H9 (cell line): ENCODE data around the gene FKBP10. TPM values are rescaled to one million over a fixed set of nuclear protein-coding genes. Genes with fewer than 3 reads are reported as not detected.

ENCODE experiments used
- DNase-seq: peaks from one replicate; pipeline ENCODE4 v3.0.0-alpha.2; 2017
- H2AFZ ChIP-seq: one replicate; pipeline ENCODE4 v1.6.1; 2013; ENCODE audit warnings: mild to moderate bottlenecking, low read length, control low read depth, moderate library complexity
- H2AK5ac ChIP-seq: 2 replicates; pipeline ENCODE4 v1.6.1; 2013; ENCODE audit warnings: low read length, control low read depth, mixed read lengths; ENCODE audit not compliant: insufficient read length
- H2BK120ac ChIP-seq: one replicate; pipeline ENCODE4 v1.6.1; 2013; ENCODE audit warnings: low read depth, mild to moderate bottlenecking, low read length, control low read depth, inconsistent platforms; ENCODE audit not compliant: poor library complexity, severe bottlenecking
- H2BK12ac ChIP-seq: 2 replicates; pipeline ENCODE4 v1.6.1; 2013; ENCODE audit warnings: low read length, control low read depth, mixed read lengths, low read depth; ENCODE audit not compliant: insufficient read length
- H2BK15ac ChIP-seq: 2 replicates; pipeline ENCODE4 v1.6.1; 2013; ENCODE audit warnings: low read depth, low read length, control low read depth
- H2BK20ac ChIP-seq: one replicate; pipeline ENCODE4 v1.6.1; 2013; ENCODE audit warnings: low read depth, mild to moderate bottlenecking, low read length, control low read depth, inconsistent platforms; ENCODE audit not compliant: poor library complexity, severe bottlenecking
- H2BK5ac ChIP-seq: 2 replicates; pipeline ENCODE4 v1.6.1; 2013; ENCODE audit warnings: low read length, control low read depth, mixed read lengths; ENCODE audit not compliant: insufficient read length
- H3K14ac ChIP-seq: 2 replicates; pipeline ENCODE4 v1.6.1; 2013; ENCODE audit warnings: low read length, control low read depth; ENCODE audit not compliant: insufficient read depth
- H3K18ac ChIP-seq: 2 replicates; pipeline ENCODE4 v1.6.1; 2013; ENCODE audit warnings: low read depth, mild to moderate bottlenecking, mixed read lengths, low read length, control low read depth; ENCODE audit not compliant: insufficient read length
- H3K23ac ChIP-seq: 2 replicates; pipeline ENCODE4 v1.6.1; 2013; ENCODE audit warnings: low read length, control low read depth, mixed read lengths, low read depth; ENCODE audit not compliant: insufficient read length
- H3K23me2 ChIP-seq: 2 replicates; pipeline ENCODE4 v1.6.1; 2013; ENCODE audit warnings: low read depth, mild to moderate bottlenecking, mixed read lengths, low read length, control low read depth; ENCODE audit not compliant: insufficient read length, poor library complexity, severe bottlenecking
- H3K27ac ChIP-seq: 2 replicates; pipeline ENCODE4 v1.5.1; 2013; ENCODE audit warnings: low read length, control low read depth, mixed read lengths, low read depth; ENCODE audit not compliant: insufficient read length
- H3K27me3 ChIP-seq: 2 replicates; pipeline ENCODE4 v1.6.1; 2013; ENCODE audit warnings: low read length, control low read depth, inconsistent platforms; ENCODE audit not compliant: insufficient read depth
- H3K4ac ChIP-seq: 2 replicates; pipeline ENCODE4 v1.6.1; 2013; ENCODE audit warnings: low read depth, mild to moderate bottlenecking, control low read depth, inconsistent platforms, low read length, moderate library complexity
- H3K4me1 ChIP-seq: 2 replicates; pipeline ENCODE4 v1.6.1; 2013; ENCODE audit warnings: low read length, control low read depth, inconsistent platforms; ENCODE audit not compliant: insufficient read depth
- H3K4me2 ChIP-seq: 2 replicates; pipeline ENCODE4 v1.6.1; 2013; ENCODE audit warnings: low read length, control low read depth, mixed read lengths; ENCODE audit not compliant: insufficient read length, insufficient read depth
- H3K56ac ChIP-seq: 2 replicates; pipeline ENCODE4 v1.6.1; 2013; ENCODE audit warnings: low read depth, mild to moderate bottlenecking, mixed read lengths, low read length, control low read depth; ENCODE audit not compliant: insufficient read length
- H3K79me1 ChIP-seq: 2 replicates; pipeline ENCODE4 v1.6.1; 2013; ENCODE audit warnings: low read depth, mild to moderate bottlenecking, moderate library complexity, low read length, control low read depth, inconsistent platforms; ENCODE audit not compliant: insufficient read depth, poor library complexity, severe bottlenecking
- H3K79me2 ChIP-seq: 2 replicates; pipeline ENCODE4 v1.6.1; 2013; ENCODE audit warnings: low read length, control low read depth, inconsistent platforms; ENCODE audit not compliant: insufficient read depth
- H3K9ac ChIP-seq: 2 replicates; pipeline ENCODE4 v1.6.1; 2013; ENCODE audit warnings: low read length, control low read depth, mixed read lengths; ENCODE audit not compliant: insufficient read length; ENCODE audit errors: extremely low read depth
- H3K9me3 ChIP-seq: one replicate; pipeline ENCODE4 v1.6.1; 2013; ENCODE audit warnings: low read depth, low read length, inconsistent platforms; ENCODE audit not compliant: control insufficient read depth
- H3T11ph ChIP-seq: one replicate; pipeline ENCODE4 v1.6.1; 2013; ENCODE audit warnings: mild to moderate bottlenecking, low read length, control low read depth, inconsistent platforms
- H4K20me1 ChIP-seq: one replicate; pipeline ENCODE4 v1.6.1; 2013; ENCODE audit not compliant: control insufficient read depth, insufficient read length, insufficient read depth
- H4K5ac ChIP-seq: 2 replicates; pipeline ENCODE4 v1.6.1; 2013; ENCODE audit warnings: low read depth, mild to moderate bottlenecking, mixed read lengths, low read length, control low read depth; ENCODE audit not compliant: insufficient read length
- H4K8ac ChIP-seq: replicated peaks from 2 replicates; pipeline ENCODE4 v1.6.1; 2013; ENCODE audit warnings: low read length, control low read depth, mixed read lengths, low read depth; ENCODE audit not compliant: insufficient read length
- H4K91ac ChIP-seq: 2 replicates; pipeline ENCODE4 v1.6.1; 2013; ENCODE audit warnings: low read depth, mild to moderate bottlenecking, moderate library complexity, mixed read lengths, low read length, control low read depth; ENCODE audit not compliant: insufficient read length
- H3K27ac Mint-ChIP-seq, 3 experiments: 2 replicates in 2 of 3; 3 replicates in 1 of 3; pipeline ENCODE4 v1.8.0; 2020 to 2021; ENCODE audit warnings: mixed read lengths in 3 of 3, mild to moderate bottlenecking in 1 of 3, moderate library complexity in 1 of 3
- H3K27me3 Mint-ChIP-seq: 2 replicates; pipeline ENCODE4 v1.8.0; 2021; ENCODE audit warnings: low read depth, mild to moderate bottlenecking, moderate library complexity, mixed read lengths
- H3K36me3 Mint-ChIP-seq, 3 experiments: 2 replicates in 2 of 3; 3 replicates in 1 of 3; pipeline ENCODE4 v1.8.0; 2020 to 2021; ENCODE audit warnings: low read depth in 3 of 3, mixed read lengths in 3 of 3; ENCODE audit not compliant: insufficient read depth in 1 of 3
- H3K4me1 Mint-ChIP-seq, 2 experiments: 2 replicates each; pipeline ENCODE4 v1.8.0; 2020; ENCODE audit warnings: mixed read lengths in 2 of 2
- H3K4me3 Mint-ChIP-seq, 2 experiments: 2 replicates in 1 of 2; 3 replicates in 1 of 2; pipeline ENCODE4 v1.8.0; 2020 to 2021; ENCODE audit warnings: mild to moderate bottlenecking in 2 of 2, mixed read lengths in 2 of 2, moderate library complexity in 1 of 2
- H3K9me3 Mint-ChIP-seq, 2 experiments: 2 replicates in 1 of 2; 3 replicates in 1 of 2; pipeline ENCODE4 v1.8.0; 2020; ENCODE audit warnings: mild to moderate bottlenecking in 2 of 2, mixed read lengths in 2 of 2, moderate library complexity in 1 of 2
- CTCF ChIP-seq: fragments of 200-600 bp; sonication (generic); conservative IDR thresholded peaks from 3 replicates; pipeline ENCODE4 v1.8.0; 2021; ENCODE audit warnings: antibody characterized with exemption, mild to moderate bottlenecking
- WGBS: extraction: QIAGEN DNeasy Blood & Tissue Kit; methylation state at CpG from one replicate; pipeline ENCODE4 v1.1.7; 2013; ENCODE audit warnings: missing lambda C conversion rate, low lambda C conversion rate, mixed read lengths; ENCODE audit not compliant: insufficient read length; ENCODE audit errors: extremely low coverage; 5-methylcytosine and 5-hydroxymethylcytosine counted together
- total RNA-seq: library from RNA; stranded (reverse); gene quantifications from 2 replicates; pipeline ENCODE4 v1.2.1, GENCODE V29; 2021

The FKBP10 gene
- total RNA-seq, 1 experiment from 2014 or later = 166 TPM

GRCh38 chr17:41835800-41836549 is 23.2 kb downstream of the FKBP10 start, which contains the start of gene NT5C3B:
Gene NT5C3B, minus strand, starts transcription at chr17:41836232. Its CDS starts 39 bp downstream, at chr17:41836193.
- H3K4me2 ChIP-seq = peak within 1 kb of the TSS; percentile 65
- H3K27me3 ChIP-seq = no peaks in the 10 kb centered on the region
- peaks cover 5% of the 10 kb centered on the region for H3K23me2 ChIP-seq
- no peak for TF ChIP-seq CTCF
- H3K79me2 ChIP-seq = no peaks in the 10 kb centered on the region
- H3K18ac ChIP-seq = peak within 1 kb of the TSS; percentile 82
- no peaks in the 10 kb centered on the region for H3K9me3 ChIP-seq
- DNase-seq = peak; percentile 78
- H3K4me1 ChIP-seq = no peaks in the 10 kb centered on the region
- peak within 1 kb of the TSS; percentile 61 for H3K9ac ChIP-seq
- Mint-ChIP-seq H3K9me3 (no peaks in the 10 kb centered on the region), H3K27me3 (peaks cover 16% of the 10 kb centered on the region), H3K4me3 (peak within 1 kb of the TSS; percentile 83 to 89), H3K27ac (no peak within 1 kb of the TSS; a peak in 1 of 7 replicates), H3K36me3 (peaks cover 8 to 27% (median 23%) of the 10 kb centered on the region in 3 experiments; a peak in 6 of 7 replicates), H3K4me1 (peaks cover 10 to 12% of the 10 kb centered on the region in 2 experiments)
- H4K20me1 ChIP-seq = peaks cover 2% of the 10 kb centered on the region
- H3K4ac ChIP-seq = no peak within 1 kb of the TSS
- no peak within 1 kb of the TSS for H2BK15ac ChIP-seq
- no peak within 1 kb of the TSS for H3T11ph ChIP-seq
- H2BK5ac ChIP-seq = no peak within 1 kb of the TSS
- WGBS = no CpG with 5 or more reads among the region's 72 CpGs
- no peak within 1 kb of the TSS for H4K5ac ChIP-seq
- no peak within 1 kb of the TSS for H2AK5ac ChIP-seq
- peak within 1 kb of the TSS; percentile 99 for H2AFZ ChIP-seq
- H3K79me1 ChIP-seq = no peaks in the 10 kb centered on the region
- no peak within 1 kb of the TSS for H2BK120ac ChIP-seq
- no peak within 1 kb of the TSS for H3K27ac ChIP-seq
- no peak within 1 kb of the TSS for H3K56ac ChIP-seq
- no peak within 1 kb of the TSS for H4K91ac ChIP-seq
- H3K23ac ChIP-seq = no peak within 1 kb of the TSS
- H3K14ac ChIP-seq = peak within 1 kb of the TSS; percentile 89
- no peak within 1 kb of the TSS for H4K8ac ChIP-seq
- H2BK20ac ChIP-seq = no peak within 1 kb of the TSS
- no peak within 1 kb of the TSS for H2BK12ac ChIP-seq
